ENCODE data around the gene HIVEP3.

DNA sequence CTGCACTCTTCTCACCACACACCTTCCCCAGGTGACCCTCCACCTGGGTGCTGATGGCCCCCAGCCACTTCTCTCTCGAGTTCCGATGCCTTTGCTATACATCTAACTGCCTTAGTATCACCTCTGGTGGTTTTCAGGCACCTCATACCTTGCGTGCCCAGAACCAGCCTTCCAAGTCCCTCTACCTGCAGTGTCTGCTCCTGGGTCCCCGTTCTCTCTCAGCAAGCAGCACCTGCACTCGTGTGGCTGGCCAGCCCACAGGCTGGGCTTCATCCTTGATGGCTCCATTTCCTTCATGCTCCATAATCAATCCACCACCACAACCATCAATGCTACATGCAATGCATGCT is 385.0 kb downstream of the HIVEP3 start:
- TF ChIP-seq EP300 (IDR thresholded peaks at IDR 0.05), result no peak
- TF ChIP-seq, protein P1, sequence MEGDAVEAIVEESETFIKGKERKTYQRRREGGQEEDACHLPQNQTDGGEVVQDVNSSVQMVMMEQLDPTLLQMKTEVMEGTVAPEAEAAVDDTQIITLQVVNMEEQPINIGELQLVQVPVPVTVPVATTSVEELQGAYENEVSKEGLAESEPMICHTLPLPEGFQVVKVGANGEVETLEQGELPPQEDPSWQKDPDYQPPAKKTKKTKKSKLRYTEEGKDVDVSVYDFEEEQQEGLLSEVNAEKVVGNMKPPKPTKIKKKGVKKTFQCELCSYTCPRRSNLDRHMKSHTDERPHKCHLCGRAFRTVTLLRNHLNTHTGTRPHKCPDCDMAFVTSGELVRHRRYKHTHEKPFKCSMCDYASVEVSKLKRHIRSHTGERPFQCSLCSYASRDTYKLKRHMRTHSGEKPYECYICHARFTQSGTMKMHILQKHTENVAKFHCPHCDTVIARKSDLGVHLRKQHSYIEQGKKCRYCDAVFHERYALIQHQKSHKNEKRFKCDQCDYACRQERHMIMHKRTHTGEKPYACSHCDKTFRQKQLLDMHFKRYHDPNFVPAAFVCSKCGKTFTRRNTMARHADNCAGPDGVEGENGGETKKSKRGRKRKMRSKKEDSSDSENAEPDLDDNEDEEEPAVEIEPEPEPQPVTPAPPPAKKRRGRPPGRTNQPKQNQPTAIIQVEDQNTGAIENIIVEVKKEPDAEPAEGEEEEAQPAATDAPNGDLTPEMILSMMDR (IDR thresholded peaks at IDR 0.05), result no peak
- no peak for TF ChIP-seq POLR2AphosphoS5 (IDR thresholded peaks at IDR 0.05)
